Skin of body (tissue), 2 donors: Measurements from ENCODE around the gene GALNT11. TPM values are rescaled to one million over a fixed set of nuclear protein-coding genes. Genes with fewer than 3 reads are reported as not detected.
A peak's percentile ranks its signal among the peaks of the same experiment; 100 is the strongest.
"Not testable (repeated sequence)": the region's sequence is repeated elsewhere in the genome, so short reads cannot be mapped to it uniquely, and the experiment has no call there.

Experiments used
- DNase-seq: peaks from one replicate; lab custom pipeline; 2025; lab: John Stamatoyannopoulos, UW
- total RNA-seq: library from RNA; depleted of rRNA; stranded (reverse); fragments of >200 nt; gene quantifications from one replicate; pipeline ENCODE4 v1.2.3, GENCODE V29; 2014

GALNT11 gene
- total RNA-seq, 1 donor from 2014 or later: 43.7 TPM

- DNase-seq: not testable (repeated sequence)
Observed at GRCh38 chr7:152027491-152028365, 2.3 kb downstream of the GALNT11 start.

- not testable (repeated sequence) for DNase-seq
Observed at GRCh38 chr7:152030059-152030458, 4.6 kb downstream of the GALNT11 start.

- not testable (repeated sequence) for DNase-seq
Observed at GRCh38 chr7:152030639-152031038, 5.2 kb downstream of the GALNT11 start.

GRCh38 chr7:152035817-152036216, 10.3 kb downstream of the GALNT11 start:
- no peak for DNase-seq

GRCh38 chr7:152038410-152038809, 12.9 kb downstream of the GALNT11 start:
- not testable (repeated sequence) for DNase-seq

- DNase-seq: not testable (repeated sequence)
Observed at GRCh38 chr7:152043086-152043485, 17.6 kb downstream of the GALNT11 start.

GRCh38 chr7:152044909-152045308, 19.4 kb downstream of the GALNT11 start:
- DNase-seq: not testable (repeated sequence)

GRCh38 chr7:152046531-152046930, 21.1 kb downstream of the GALNT11 start:
- DNase-seq: no peak

- DNase-seq: no peak
Observed at GRCh38 chr7:152048051-152048450, 22.6 kb downstream of the GALNT11 start.

- peak; percentile 10 for DNase-seq
Observed at GRCh38 chr7:152050547-152050971, 25.1 kb downstream of the GALNT11 start.

GRCh38 chr7:152051968-152052367, 26.5 kb downstream of the GALNT11 start:
- no peak for DNase-seq

- no peak for DNase-seq
Observed at GRCh38 chr7:152052771-152053170, 27.3 kb downstream of the GALNT11 start.

GRCh38 chr7:152054367-152055230, 29.1 kb downstream of the GALNT11 start:
- no peak for DNase-seq

- no peak for DNase-seq
Observed at GRCh38 chr7:152056621-152057274, 31.3 kb downstream of the GALNT11 start.

GRCh38 chr7:152059311-152059710, 33.8 kb downstream of the GALNT11 start:
- no peak for DNase-seq

GRCh38 chr7:152061086-152061485, 35.6 kb downstream of the GALNT11 start:
- not testable (repeated sequence) for DNase-seq

GRCh38 chr7:152063192-152063591, 37.7 kb downstream of the GALNT11 start:
- not testable (repeated sequence) for DNase-seq

- DNase-seq: not testable (repeated sequence)
Observed at GRCh38 chr7:152063821-152064220, 38.3 kb downstream of the GALNT11 start.

- DNase-seq: not testable (repeated sequence)
Observed at GRCh38 chr7:152065800-152066344, 40.4 kb downstream of the GALNT11 start.

- no peak for DNase-seq
Observed at GRCh38 chr7:152072421-152072820, 46.9 kb downstream of the GALNT11 start.

- DNase-seq: no peak
Observed at GRCh38 chr7:152073352-152073751, 47.9 kb downstream of the GALNT11 start.
